Measurements from ENCODE around the gene PXK.
"Not testable (repeated sequence)": the region's sequence is repeated elsewhere in the genome, so short reads cannot be mapped to it uniquely, and the experiment has no call there.

Gene PXK

DNA sequence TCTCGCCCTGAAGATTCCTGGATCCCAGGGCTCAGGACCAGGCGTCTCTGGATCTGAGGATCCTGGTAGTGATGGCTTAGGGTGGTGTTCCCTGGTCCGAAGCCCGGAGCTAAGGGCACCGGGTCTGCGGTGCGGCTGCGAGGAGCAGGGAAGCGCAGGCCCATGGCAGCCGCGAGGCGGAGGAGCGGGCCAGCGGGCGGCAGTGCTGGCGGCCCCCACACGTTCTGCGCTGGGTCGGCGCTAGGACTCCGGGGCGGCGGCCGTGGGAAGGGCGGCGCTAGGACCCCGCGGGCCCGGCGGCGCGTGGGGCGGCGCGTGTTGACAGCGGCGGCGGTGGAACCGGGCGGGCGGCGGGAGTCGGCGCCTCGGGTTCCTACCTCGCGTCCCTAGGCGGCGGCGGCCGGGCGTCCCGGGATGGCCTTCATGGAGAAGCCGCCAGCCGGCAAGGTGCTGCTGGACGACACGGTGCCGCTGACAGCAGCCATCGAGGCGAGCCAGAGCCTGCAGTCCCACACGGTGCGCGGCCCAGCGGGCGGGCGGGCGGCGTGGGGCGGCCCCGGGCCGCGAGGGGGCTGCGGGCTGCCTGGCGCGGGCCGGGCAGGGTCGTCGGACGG is at the start of gene PXK:
TSS of gene PXK (plus strand) at position 318 of the 614 bp plus-strand sequence. CDS start at position 415, 97 bp downstream.
- peak; percentile 10 for DNase-seq

GRCh38 chr3:58285334-58285733 is 47.4 kb upstream of the PXK start:
- DNase-seq: no peak

DNA sequence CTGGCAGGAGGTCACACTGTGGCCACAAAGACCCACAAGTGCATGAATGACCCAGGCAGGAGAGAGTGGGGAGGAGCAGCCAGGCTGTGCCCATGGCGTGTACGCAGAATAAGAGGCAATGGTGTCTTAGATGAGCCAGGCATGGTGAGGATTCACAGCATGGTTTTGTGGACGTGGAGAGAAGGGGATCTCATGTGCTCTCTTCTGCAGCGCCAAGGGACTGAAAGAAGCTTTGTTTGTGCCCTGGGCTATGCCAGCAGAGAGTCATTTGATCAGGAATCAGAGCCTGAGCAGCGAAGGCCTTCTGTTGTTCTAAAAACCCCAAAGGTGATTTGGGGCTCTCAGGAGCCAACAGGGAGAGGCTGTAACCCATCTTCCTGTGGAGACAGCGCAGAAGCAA is 45.3 kb upstream of the PXK start:
- DNase-seq: no peak

GRCh38 chr3:58288011-58288728 is 44.5 kb upstream of the PXK start:
- DNase-seq: no peak

DNA sequence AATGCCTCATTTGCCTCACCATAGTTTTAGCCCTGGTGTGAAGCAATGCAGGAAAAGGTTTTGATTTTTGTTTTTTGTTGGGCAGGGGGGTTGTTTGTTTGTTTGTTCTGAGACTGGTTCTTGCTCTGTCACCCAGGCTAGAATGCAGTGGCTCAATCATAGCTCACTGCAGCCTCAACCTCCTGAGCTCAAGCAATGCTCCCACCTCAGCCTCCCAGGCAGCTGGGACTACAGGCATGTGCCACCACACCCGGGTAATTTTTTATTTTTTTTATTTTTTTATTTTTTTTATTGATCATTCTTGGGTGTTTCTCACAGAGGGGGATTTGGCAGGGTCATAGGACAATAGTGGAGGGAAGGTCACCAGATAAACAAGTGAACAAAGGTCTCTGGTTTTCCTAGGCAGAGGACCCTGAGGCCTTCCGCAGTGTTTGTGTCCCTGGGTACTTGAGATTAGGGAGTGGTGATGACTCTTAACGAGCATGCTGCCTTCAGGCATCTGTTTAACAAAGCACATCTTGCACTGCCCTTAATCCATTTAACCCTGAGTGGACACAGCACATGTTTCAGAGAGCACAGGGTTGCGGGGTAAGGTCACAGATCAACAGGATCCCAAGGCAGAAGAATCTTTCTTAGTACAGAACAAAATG is 43.6 kb upstream of the PXK start:
- not testable (repeated sequence) for DNase-seq

GRCh38 chr3:58290446-58290845 is 42.2 kb upstream of the PXK start:
- not testable (repeated sequence) for DNase-seq

GRCh38 chr3:58291671-58292338 is 40.9 kb upstream of the PXK start:
- no peak for DNase-seq

- no peak for DNase-seq
Observed at GRCh38 chr3:58292866-58293265, 39.8 kb upstream of the PXK start.

DNA sequence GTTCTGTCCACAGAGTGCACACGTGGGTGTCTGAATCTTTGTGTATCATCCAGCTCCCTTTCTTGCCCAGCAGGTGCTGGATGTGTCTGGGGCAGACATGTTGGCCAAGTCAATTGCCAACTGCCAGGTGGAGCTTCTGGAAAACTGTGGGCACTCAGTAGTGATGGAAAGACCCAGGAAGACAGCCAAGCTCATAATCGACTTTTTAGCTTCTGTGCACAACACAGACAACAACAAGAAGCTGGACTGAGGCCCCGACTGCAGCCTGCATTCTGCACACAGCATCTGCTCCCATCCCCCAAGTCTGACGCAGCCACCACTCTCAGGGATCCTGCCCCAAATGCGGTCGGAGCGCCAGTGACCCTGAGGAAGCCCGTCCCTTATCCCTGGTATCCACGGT is 39.2 kb upstream of the PXK start:
- no peak for DNase-seq

GRCh38 chr3:58296269-58296668 is 36.4 kb upstream of the PXK start:
- no peak for DNase-seq

DNA sequence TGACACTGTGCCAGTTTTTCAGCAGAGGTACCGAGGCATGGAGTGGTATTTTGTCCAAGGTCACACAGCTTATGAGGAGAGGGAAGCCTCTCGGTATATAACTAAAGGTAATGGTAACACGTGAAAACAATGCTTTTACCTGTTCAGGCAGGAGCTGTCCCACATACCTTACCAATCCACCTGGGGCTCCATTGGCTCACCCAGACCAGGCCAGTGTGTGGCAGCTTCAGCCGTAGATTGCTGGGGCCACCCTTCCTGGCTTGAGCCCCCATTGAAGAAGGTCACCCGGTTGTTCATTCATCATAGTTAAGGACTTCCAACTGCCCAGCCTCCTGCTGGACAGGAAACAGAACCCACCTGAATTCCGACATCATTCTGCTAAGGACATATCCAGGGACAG is 35.8 kb upstream of the PXK start:
- DNase-seq: no peak

DNA sequence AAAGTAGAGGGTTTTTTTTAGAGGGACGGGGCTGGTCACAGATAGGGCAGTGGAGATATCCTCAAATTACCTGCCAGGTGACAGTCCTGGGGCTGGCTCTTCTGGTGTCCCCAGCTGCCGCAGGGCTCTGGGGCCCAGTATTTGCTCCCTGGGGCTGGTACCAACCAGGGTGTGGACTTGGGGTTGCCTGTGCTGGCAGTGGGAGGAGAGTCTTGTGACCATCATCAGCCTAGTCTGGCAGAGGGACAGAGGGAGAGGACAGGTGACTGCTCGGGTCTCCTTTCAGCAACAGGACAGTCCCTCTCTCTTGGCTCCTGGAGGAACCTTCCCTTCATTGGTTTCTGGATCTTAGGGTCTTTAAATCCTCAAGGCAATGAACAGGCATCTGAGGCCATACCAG is 34.5 kb upstream of the PXK start:
- DNase-seq: no peak

DNA sequence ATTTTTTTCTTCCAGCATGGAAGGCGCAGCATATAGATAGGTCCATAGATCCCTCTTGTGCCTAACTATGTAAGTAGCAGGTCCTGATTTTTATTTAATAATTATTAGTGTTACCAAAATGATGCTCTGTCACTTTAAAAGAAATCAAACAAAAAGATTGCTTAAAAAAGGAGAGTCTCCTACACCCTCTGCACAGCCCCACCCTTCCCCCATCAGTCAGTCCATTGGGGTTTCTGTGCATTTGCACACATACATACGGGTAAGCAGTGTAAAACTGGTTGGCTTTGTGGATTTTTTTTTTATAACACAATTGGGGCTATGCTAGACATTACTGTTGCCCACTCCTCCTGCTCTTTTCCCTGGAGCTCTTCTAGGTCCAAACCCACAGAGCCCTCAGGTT is 33.6 kb upstream of the PXK start:
- no peak for DNase-seq

- no peak for DNase-seq
Observed at GRCh38 chr3:58299839-58300516, 32.7 kb upstream of the PXK start.

DNA sequence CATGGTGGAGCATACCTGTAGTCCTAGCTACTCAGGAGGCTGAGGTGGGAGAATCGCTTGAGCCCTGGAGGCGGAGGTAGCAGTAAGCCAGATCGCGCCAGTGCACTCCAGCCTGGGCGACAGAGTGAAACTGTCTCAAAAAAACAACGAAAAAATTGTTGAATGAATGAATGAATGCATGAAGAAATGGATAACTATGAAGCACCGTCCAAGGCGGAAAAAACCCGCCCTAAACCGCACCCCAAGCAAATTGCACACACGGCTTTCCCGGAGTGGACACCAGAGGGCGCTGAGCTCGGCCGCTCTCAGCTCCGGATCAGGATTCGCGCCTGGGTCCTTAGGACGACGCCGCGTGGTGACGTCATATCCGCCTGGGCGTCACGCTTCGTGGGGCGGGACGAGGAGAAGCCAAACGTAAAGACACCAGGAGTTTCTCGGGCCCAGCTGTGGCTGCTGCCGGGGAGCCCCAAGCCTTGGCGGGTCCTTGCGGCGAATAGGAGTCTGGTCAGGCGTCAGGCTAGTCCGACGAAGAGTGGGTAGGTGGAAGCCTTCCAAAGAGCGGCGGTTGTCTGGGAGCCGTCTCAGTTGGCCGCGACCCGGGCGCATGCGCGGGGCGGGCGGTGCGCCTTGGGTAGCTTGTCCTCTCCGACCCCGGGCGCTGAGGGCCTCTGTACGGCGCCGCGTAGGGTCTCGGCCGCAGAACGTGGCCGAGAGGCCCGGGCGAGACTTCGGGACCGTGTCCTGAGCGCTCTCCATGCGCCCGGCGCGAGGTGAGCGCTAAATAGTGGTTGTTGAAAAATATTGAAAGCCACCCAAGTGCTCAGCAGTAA is 26.6 kb upstream of the PXK start, which contains the start of the genes HTD2 and RPP14:
TSS of gene HTD2 (plus strand) at position 639 of the 830 bp plus-strand sequence. CDS start 11,094 bp downstream, outside the sequence.
TSS of gene RPP14 (plus strand) at position 364 of the 830 bp plus-strand sequence. CDS start 4,085 bp downstream, outside the sequence.
- DNase-seq: peak; percentile 84

- DNase-seq: no peak
Observed at GRCh38 chr3:58307639-58308215, 25.0 kb upstream of the PXK start.

DNA sequence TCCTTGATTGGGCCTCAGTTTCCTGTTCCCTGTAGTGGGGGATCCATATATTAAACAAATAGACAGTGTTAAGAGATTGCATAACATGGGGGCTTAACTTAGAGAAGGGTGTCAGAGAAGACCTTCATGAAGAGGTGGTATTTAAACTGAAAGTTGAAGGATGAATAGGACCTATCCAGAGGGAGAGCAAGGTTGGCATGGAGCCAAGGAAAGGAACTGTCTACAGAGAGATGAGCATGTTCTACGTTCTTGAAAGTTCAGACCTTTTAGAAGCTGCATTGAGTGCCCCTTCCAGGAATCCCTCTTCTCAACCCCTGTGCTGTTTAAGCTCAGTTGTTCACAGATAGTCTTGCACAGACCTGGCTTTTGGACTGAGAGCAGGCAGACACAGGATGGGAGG is 24.0 kb upstream of the PXK start:
- no peak for DNase-seq

DNA sequence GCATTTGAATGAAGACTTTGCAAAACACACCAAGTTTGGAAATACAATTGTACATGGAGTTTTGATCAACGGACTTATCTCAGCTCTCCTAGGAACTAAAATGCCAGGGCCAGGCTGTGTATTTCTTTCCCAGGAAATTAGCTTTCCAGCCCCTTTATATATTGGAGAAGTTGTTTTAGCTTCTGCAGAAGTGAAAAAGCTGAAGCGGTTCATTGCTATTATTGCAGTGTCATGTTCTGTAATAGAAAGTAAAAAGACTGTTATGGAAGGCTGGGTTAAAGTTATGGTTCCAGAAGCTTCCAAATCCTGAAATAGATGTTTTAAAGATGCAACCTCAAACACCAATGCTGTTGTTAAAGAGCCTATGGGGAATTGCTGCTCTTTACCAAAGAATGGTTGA is 14.9 kb upstream of the PXK start:
- no peak for DNase-seq

GRCh38 chr3:58321791-58322190 is 10.9 kb upstream of the PXK start:
- DNase-seq: no peak

- no peak for DNase-seq
Observed at GRCh38 chr3:58322793-58323192, 9.9 kb upstream of the PXK start.
